SH-SY5Y (cell line): ENCODE results near the gene LGALS4.

ENCODE experiments used
- GATA2 ChIP-seq: IDR thresholded peaks from 2 replicates; pipeline ENCODE4 v1.6.1; 2011; ENCODE audit warnings: mild to moderate bottlenecking, low read depth, low read length
- GATA3 ChIP-seq: IDR thresholded peaks from 2 replicates; pipeline ENCODE4 v1.6.1; 2011; ENCODE audit warnings: low read depth, mild to moderate bottlenecking, low read length, moderate library complexity

DNA sequence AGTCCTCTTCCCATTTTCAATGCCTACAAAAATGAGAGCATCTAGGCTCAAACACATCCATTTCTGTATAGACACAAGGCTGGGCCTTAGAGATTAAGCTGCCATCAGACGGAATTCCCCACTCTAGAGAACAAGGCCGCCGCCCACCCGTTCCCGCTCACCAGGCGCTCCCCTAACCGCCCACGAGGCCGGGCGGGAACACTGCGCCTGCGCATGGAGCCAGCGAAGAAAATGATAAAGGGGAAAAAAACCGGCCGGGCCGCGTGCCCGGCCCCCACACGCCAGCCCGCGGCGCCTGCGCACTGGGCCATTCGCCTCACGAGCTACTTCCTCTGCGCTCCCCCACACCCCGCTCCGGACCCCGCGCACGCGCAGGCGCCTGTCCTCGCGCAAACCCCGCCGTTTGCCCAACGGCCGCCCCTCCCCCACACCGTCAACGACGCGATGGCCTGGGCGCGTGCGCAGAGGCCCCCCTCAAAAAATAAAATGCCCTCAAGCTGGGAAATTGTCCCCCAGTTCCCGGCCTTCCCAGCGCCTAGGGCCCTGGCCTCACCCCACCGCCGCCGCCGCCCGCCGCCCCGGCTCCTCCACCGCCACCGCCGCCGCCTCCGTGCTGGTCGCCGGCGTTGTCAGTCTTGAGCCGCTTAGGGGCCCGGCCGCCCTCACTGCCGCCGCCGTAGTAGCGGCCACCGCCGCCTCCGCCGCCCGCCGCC, 36.6 kb upstream of the LGALS4 start:
- TF ChIP-seq GATA2 (peak; percentile 19; the same call in 1 of the 2 replicates), GATA3 (no peak)
